Measurements from ENCODE around the gene SNRNP27. TPM values are rescaled to one million over a fixed set of nuclear protein-coding genes. Genes with fewer than 3 reads are reported as not detected.

Gene SNRNP27
- total and polyA plus RNA-seq, 9 of the 15 experiments (the other 6 are each of a cell fraction or from before 2014, with no cell fraction given), result 29.2 to 102 (median 65.7) TPM

DNA sequence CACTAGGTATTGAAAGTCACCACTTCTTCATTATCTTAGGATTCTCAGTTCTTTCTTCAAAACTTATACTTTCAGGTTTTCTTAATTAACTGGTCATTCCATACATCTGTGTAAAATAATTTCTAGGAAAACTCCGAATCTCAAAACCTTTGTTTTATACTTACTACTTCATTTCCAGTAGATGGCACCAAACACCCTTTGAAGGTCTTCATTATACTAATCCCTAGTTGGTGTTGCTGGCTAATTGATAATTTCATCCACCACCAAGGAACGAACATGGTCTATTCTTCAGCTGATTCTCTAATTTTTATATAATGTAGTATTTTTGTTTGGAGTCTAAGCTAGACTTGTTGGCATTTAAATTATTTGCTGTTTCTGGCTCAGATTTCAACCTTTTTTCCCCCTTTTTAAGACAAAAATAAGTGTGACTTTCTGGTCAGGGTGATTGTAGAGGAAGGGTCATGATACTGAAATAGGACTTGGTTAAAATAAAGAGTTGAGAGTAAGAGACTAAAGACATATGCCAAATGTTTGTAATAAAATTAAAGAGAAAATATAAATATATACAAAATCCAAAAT is 18.3 kb downstream of the SNRNP27 start (continued):
- TF ChIP-seq, protein P1, sequence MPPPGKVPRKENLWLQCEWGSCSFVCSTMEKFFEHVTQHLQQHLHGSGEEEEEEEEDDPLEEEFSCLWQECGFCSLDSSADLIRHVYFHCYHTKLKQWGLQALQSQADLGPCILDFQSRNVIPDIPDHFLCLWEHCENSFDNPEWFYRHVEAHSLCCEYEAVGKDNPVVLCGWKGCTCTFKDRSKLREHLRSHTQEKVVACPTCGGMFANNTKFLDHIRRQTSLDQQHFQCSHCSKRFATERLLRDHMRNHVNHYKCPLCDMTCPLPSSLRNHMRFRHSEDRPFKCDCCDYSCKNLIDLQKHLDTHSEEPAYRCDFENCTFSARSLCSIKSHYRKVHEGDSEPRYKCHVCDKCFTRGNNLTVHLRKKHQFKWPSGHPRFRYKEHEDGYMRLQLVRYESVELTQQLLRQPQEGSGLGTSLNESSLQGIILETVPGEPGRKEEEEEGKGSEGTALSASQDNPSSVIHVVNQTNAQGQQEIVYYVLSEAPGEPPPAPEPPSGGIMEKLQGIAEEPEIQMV (tag; conservative IDR thresholded peaks at IDR 0.05; ENCODE audit: low read depth), result no peak
- TF ChIP-seq CBFB (CRISPR knock-in tag; IDR thresholded peaks at IDR 0.05) (no peak), GABPB2 (CRISPR knock-in tag; conservative IDR thresholded peaks at IDR 0.05) (no peak), NFRKB (IDR thresholded peaks at IDR 0.05; ENCODE audit: low read depth) (0 out of 2 replicates have a peak, but pooled peaks have one; percentile 28), ETV6 (IDR thresholded peaks at IDR 0.05; ENCODE audit: borderline replicate concordance in 1 of 2, low read depth in 2 of 2, low read length in 1 of 2) (no peak), ETV6 (CRISPR knock-in tag; IDR thresholded peaks at IDR 0.05; ENCODE audit: borderline replicate concordance) (no peak), HEY1 (CRISPR knock-in tag; IDR thresholded peaks at IDR 0.05; ENCODE audit: borderline replicate concordance) (no peak), EZH2 (IDR thresholded peaks at IDR 0.05; ENCODE audit: borderline replicate concordance, low read depth, low read length) (no peak), SREBF2 (CRISPR knock-in tag; IDR thresholded peaks at IDR 0.05) (no peak), THAP7 (CRISPR knock-in tag; IDR thresholded peaks at IDR 0.05) (no peak), E2F3 (CRISPR knock-in tag; IDR thresholded peaks at IDR 0.05) (no peak), RNF219 (CRISPR knock-in tag; IDR thresholded peaks at IDR 0.05) (no peak), DACH1 (IDR thresholded peaks at IDR 0.05; ENCODE audit: partially characterized antibody) (no peak), RBM22 (IDR thresholded peaks at IDR 0.05; ENCODE audit: low read depth, low read length, poor library complexity, severe bottlenecking) (no peak), MYC (IDR thresholded peaks at IDR 0.05; ENCODE audit: low read depth, low read length) (no peak), MYC (CRISPR knock-in tag; IDR thresholded peaks at IDR 0.05; ENCODE audit: borderline replicate concordance, low read depth) (no peak), PTTG1 (tag; IDR thresholded peaks at IDR 0.05; ENCODE audit: low read depth) (no peak), VEZF1 (CRISPR knock-in tag; IDR thresholded peaks at IDR 0.05) (peak; percentile 10; the same call in 1 of the 2 replicates), RBM17 (IDR thresholded peaks at IDR 0.05; ENCODE audit: borderline replicate concordance, low read depth, low read length) (no peak), KHSRP (IDR thresholded peaks at IDR 0.05) (no peak), POLR2AphosphoS2 (IDR thresholded peaks at IDR 0.05; ENCODE audit: low read length) (no peak)
- TF ChIP-seq, protein P2, sequence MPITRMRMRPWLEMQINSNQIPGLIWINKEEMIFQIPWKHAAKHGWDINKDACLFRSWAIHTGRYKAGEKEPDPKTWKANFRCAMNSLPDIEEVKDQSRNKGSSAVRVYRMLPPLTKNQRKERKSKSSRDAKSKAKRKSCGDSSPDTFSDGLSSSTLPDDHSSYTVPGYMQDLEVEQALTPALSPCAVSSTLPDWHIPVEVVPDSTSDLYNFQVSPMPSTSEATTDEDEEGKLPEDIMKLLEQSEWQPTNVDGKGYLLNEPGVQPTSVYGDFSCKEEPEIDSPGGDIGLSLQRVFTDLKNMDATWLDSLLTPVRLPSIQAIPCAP (CRISPR knock-in tag; IDR thresholded peaks at IDR 0.05; ENCODE audit: borderline replicate concordance), result no peak
